GM19193 (cell line): ENCODE data around the gene OR4C3.
"Not testable (repeated sequence)": the region's sequence is repeated elsewhere in the genome, so short reads cannot be mapped to it uniquely, and the experiment has no call there.

Experiments used
- POLR2A ChIP-seq: IDR thresholded peaks from 4 replicates; pipeline ENCODE4 v1.6.1; 2011; ENCODE audit not compliant: insufficient read depth, insufficient read length; ENCODE audit errors: extremely low read depth

The OR4C3 gene

DNA sequence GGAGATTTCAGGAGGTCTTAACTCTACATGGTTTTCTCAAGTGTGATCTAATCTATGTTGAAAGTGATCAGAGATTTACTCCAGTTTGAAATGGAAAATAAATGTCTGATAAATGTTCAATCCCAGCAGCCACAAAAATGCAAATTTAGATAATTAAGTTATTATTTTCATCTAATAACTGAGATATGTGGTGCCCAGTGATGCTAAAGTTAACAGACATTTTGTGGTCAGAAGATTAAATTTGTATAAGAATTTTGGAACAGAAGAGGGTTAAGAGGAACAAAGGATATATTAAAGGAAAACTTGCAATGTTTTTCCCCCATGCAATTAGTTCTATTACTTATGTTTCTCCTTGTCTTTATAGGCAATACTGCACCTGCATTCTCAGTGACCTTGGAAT lies at the start of gene OR4C3:
OR4C3 (plus strand) TSS at position 301 of the 400 bp plus-strand sequence. CDS start 102 bp downstream, outside the sequence.
- TF ChIP-seq POLR2A = not testable (repeated sequence)

DNA sequence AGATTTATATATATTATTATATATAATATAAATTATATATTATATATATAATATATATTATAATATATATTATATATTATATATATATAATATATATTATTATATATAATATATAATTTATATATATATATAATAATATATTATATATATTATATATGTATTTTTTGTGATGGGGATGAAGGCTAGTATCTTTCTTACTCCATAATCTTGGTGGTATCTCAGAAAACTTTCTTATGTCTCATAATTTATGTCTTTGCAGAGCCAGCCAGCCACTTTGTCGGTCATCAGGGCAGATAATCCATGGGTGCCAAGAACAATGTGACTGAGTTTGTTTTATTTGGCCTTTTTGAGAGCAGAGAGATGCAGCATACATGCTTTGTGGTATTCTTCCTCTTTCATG lies 18.8 kb upstream of the OR4C3 start, which contains the start of gene OR4S1:
OR4S1 (plus strand) TSS at position 301 of the 400 bp plus-strand sequence; CDS start at position 301, 0 bp downstream.
- TF ChIP-seq POLR2A = no peak

DNA sequence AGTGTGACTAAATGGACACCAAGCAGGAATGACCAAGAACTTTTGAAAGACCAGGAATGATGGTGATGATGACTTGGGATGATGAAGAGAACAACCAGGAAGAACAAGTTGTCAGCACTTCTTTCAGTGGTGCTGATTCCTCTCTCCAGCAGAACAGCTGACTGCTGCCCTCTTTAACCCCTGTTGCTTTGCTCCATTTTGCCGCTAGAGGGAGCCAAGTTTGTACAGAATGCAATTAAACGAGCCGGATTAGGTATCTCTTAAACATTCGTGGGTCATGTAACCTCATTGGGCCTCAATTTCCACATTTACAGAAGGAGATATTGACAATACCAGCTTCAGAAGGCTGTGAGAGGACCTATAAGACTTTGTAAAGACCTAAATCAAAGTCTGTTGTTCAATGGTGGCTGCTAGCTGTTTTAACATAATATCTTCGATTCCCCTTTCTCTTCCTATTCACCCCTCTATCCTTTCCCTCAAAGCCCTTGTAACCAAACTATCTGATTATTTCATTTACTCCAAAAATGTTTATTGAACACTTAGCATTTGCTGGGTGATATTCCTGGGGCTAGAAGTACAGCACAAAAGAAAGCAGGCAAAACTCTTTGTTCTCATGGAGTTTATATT lies 16.8 kb upstream of the OR4C3 start:
- TF ChIP-seq POLR2A = no peak

- TF ChIP-seq POLR2A = no peak
Measured at GRCh38 chr11:48341466-48341865, 16.7 kb downstream of the OR4C3 start.

DNA sequence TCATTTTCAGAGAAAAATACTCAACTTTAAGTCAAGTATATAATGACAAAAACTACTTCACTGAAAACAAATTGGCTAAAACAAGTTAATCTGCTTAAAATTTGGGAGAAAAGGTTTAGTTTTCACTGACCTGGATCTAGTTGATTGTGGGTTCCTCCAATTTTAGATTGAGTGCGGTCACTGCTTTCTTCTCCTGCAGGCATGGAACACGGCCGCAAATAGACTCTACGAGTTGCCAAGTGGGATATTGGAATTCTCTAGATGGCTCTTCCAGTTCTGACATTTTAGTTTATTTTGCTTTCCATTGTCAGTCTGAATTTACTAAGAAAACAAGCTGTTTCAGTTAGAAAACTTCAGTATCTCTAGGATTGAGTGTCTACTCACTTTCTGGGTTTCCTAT lies 29.3 kb downstream of the OR4C3 start:
- TF ChIP-seq POLR2A = no peak

GRCh38 chr11:48354677-48355076 lies 30.0 kb downstream of the OR4C3 start:
- no peak for TF ChIP-seq POLR2A

DNA sequence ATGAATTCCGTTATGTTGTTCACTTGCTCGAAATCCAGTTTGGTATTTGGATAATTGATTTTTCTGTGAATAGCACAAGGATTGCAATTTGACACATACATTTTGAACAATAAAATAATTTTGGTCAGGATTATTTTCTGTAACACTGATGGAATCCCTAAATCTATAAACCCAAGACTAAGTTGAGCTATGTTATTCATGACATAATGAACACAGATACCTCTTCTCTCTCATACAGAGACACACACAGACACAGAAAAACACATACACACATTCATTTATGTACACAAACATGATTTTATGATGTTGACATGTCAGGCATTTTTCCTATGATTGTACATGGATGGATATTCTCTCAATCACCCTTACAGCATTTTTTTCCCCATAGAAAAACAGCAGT lies 41.6 kb downstream of the OR4C3 start, which contains the start of gene OR4C5:
OR4C5 (minus strand) TSS at position 101 of the 400 bp plus-strand sequence; CDS start at position 101, 0 bp downstream.
- TF ChIP-seq POLR2A = no peak
